Measurements from ENCODE around the gene UBL7.

DNA sequence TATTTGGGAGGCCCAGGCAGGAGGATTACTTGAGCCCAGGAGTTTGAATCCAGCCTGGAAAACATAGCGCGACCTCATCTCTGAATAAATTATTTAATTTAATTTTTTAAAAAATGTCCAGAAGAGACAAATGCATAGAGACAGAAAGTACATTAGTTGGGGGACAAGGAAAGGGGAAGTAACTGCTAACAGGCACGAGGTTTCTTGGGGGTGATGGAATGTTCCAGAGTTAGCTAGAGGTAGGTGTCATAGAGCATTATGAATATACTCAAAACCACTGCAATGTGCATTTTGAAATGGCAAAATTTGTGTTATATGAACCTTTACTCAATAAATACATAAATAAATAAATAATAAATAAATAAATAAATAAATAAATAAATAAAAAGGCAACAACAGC, 61.9 kb downstream of the UBL7 start:
- TF ChIP-seq CTCF (IDR thresholded peaks at IDR 0.05) (no peak), POLR2A (IDR thresholded peaks at IDR 0.05) (no peak)
